Keratinocyte (primary cell): ENCODE measurements around the gene RRAGD. TPM values are rescaled to one million over a fixed set of nuclear protein-coding genes. Genes with fewer than 3 reads are reported as not detected.
"Not testable (repeated sequence)": the region's sequence is repeated elsewhere in the genome, so short reads cannot be mapped to it uniquely, and the experiment has no call there.

Experiments used
- DNase-seq: peaks from one replicate; pipeline ENCODE4 v3.0.0-alpha.2; 2011; ENCODE audit warnings: low read depth, missing footprints, low spot score
- FAIRE-seq: peaks from 2 replicates; lab custom pipeline; 2011; peaks lifted over from hg19 to GRCh38; lab: Jason Lieb, UNC
- H2AFZ ChIP-seq: 2 replicates; pipeline ENCODE4 v1.6.0; 2012; ENCODE audit warnings: low read length, control low read depth, inconsistent platforms; ENCODE audit not compliant: control insufficient read depth
- H3K27ac ChIP-seq: 2 replicates; pipeline ENCODE4 v1.5.1; 2011; ENCODE audit warnings: low read length; ENCODE audit not compliant: control insufficient read depth, insufficient read depth
- H3K27me3 ChIP-seq: 3 replicates; pipeline ENCODE4 v1.6.0; 2011; ENCODE audit warnings: low read length; ENCODE audit not compliant: control insufficient read depth, insufficient read depth; ENCODE audit errors: extremely low read depth
- H3K36me3 ChIP-seq, 2 experiments: 2 replicates in 1 of 2; 3 replicates in 1 of 2; pipeline ENCODE4 v1.5.1; 2011; ENCODE audit warnings: low read length in 2 of 2, mild to moderate bottlenecking in 1 of 2; ENCODE audit not compliant: control insufficient read depth in 2 of 2, insufficient read depth in 2 of 2; ENCODE audit errors: extremely low read depth in 1 of 2
- H3K4me1 ChIP-seq: 3 replicates; pipeline ENCODE4 v1.5.1; 2011; ENCODE audit warnings: low read length; ENCODE audit not compliant: control insufficient read depth, insufficient read depth; ENCODE audit errors: extremely low read depth
- H3K4me2 ChIP-seq: 3 replicates; pipeline ENCODE4 v1.6.0; 2011; ENCODE audit warnings: low read depth, low read length; ENCODE audit not compliant: control insufficient read depth, insufficient read depth; ENCODE audit errors: extremely low read depth
- H3K4me3 ChIP-seq, 3 experiments: fragments of 200-600 bp in 1 of 3; sonication (generic) in 1 of 3; 2 replicates in 2 of 3; 3 replicates in 1 of 3; pipeline ENCODE4 v1.5.1; 2011 to 2016; ENCODE audit warnings: low read length in 3 of 3, mild to moderate bottlenecking in 3 of 3, control low read depth in 2 of 3, inconsistent platforms in 1 of 3, low read depth in 1 of 3, mixed read lengths in 1 of 3, mixed run types in 1 of 3, moderate library complexity in 1 of 3; ENCODE audit not compliant: control insufficient read depth in 2 of 3, insufficient read depth in 2 of 3; ENCODE audit errors: extremely low read depth in 1 of 3
- H3K79me2 ChIP-seq: 2 replicates; pipeline ENCODE4 v1.6.0; 2012; ENCODE audit warnings: low read length; ENCODE audit not compliant: control insufficient read depth, insufficient read depth
- H3K9ac ChIP-seq: 3 replicates; pipeline ENCODE4 v1.6.0; 2011; ENCODE audit warnings: low read length; ENCODE audit not compliant: control insufficient read depth, insufficient read depth; ENCODE audit errors: extremely low read depth
- H3K9me1 ChIP-seq: 3 replicates; pipeline ENCODE4 v1.6.0; 2011; ENCODE audit warnings: low read length; ENCODE audit not compliant: control insufficient read depth, insufficient read depth; ENCODE audit errors: extremely low read depth
- H3K9me3 ChIP-seq: 2 replicates; pipeline ENCODE4 v1.5.1; 2012; ENCODE audit warnings: low read depth, low read length; ENCODE audit not compliant: control insufficient read depth
- H4K20me1 ChIP-seq: 3 replicates; pipeline ENCODE4 v1.6.0; 2011; ENCODE audit warnings: low read length; ENCODE audit not compliant: control insufficient read depth, insufficient read depth; ENCODE audit errors: extremely low read depth
- CTCF ChIP-seq, 3 experiments: IDR thresholded peaks in 1 of 3; conservative IDR thresholded peaks in 1 of 3; optimal IDR thresholded peaks in 1 of 3; 2 replicates in 2 of 3; 3 replicates in 1 of 3; pipeline versions ENCODE3 to v1.5.1; 2011; ENCODE audit warnings: low read length in 3 of 3, mild to moderate bottlenecking in 3 of 3, moderate library complexity in 2 of 3, control low read depth in 1 of 3, inconsistent platforms in 1 of 3; ENCODE audit not compliant: insufficient read depth in 2 of 3; ENCODE audit errors: extremely low read depth in 1 of 3
- EZH2 ChIP-seq: IDR thresholded peaks from one replicate; pipeline ENCODE4 v1.6.1; 2012; ENCODE audit warnings: inconsistent platforms, mild to moderate bottlenecking, low read length, moderate library complexity
- dilution Hi-C: fragments of 300-500 bp; cut with MboI; formaldehyde crosslinking; loops from one replicate; pipeline ENCODE4 v1.7.0; 2020; ENCODE audit warnings: low sequenced_read_pairs; ENCODE audit not compliant: extremely low pct_ligation_motif_present
- polyA plus RNA-seq, 5 experiments: library from polyadenylated mRNA; depleted of rRNA in 3 of 5; stranded (reverse) in 3 of 5; stranded (forward) in 1 of 5; unstranded in 1 of 5; fragments of >200 nt; gene quantifications; 1 replicate in 1 of 5; 2 replicates in 3 of 5; 3 replicates in 1 of 5; pipeline versions ENCODE4 v1.2.1 to v1.2.3, GENCODE V29; 2011 to 2012; ENCODE audit warnings: missing spikeins in 2 of 5, low read depth in 1 of 5, low replicate concordance in 1 of 5

The RRAGD gene
- polyA plus RNA-seq, 1 donor (not counting 4 experiments of a cell fraction or from before 2014, with no cell fraction given), result 0.18 TPM

- Histone ChIP-seq H3K4me3 (no peak overlapping the region), H3K4me1 (no peaks in the 10 kb centered on the region), H3K9me1 (no peaks in the 10 kb centered on the region), H3K9me3 (no peaks in the 10 kb centered on the region), H3K4me2 (no peak overlapping the region), H3K36me3 (no peaks in the 10 kb centered on the region), H3K27me3 (peaks cover 6% of the 10 kb centered on the region), H3K27ac (no peak overlapping the region), H3K9ac (no peak overlapping the region), H3K79me2 (no peaks in the 10 kb centered on the region), H2AFZ (no peak overlapping the region), H4K20me1 (no peaks in the 10 kb centered on the region)
- dilution Hi-C loops, result no loop called here
- FAIRE-seq (no peak), DNase-seq (no peak)
- TF ChIP-seq CTCF (optimal IDR thresholded peaks at IDR 0.05 in 1 of 3, IDR thresholded peaks at IDR 0.05 in 1 of 3, conservative IDR thresholded peaks at IDR 0.05 in 1 of 3; ENCODE audit: extremely low read depth in 1 of 3, insufficient read depth in 2 of 3, low read length in 3 of 3) (no peak), EZH2 (no peak)
Observed at GRCh38 chr6:89398762-89399525, 13.1 kb downstream of the RRAGD start.

GRCh38 chr6:89397884-89398283 is 14.2 kb downstream of the RRAGD start:
- H3K36me3 ChIP-seq, H3K79me2 ChIP-seq, DNase-seq, H3K27ac ChIP-seq, FAIRE-seq, H3K4me2 ChIP-seq, H4K20me1 ChIP-seq, H3K4me3 ChIP-seq, H3K9me3 ChIP-seq, dilution Hi-C loops, H2AFZ ChIP-seq, H3K9me1 ChIP-seq, H3K9ac ChIP-seq, H3K4me1 ChIP-seq: not testable (repeated sequence)
- peaks cover 13% of the 10 kb centered on the region for H3K27me3 ChIP-seq

GRCh38 chr6:89393659-89394058 is 18.4 kb downstream of the RRAGD start:
- peaks cover 9% of the 10 kb centered on the region for H3K27me3 ChIP-seq
- H3K36me3 ChIP-seq, result no peaks in the 10 kb centered on the region
- no peak overlapping the region for H2AFZ ChIP-seq
- no peaks in the 10 kb centered on the region for H3K79me2 ChIP-seq
- TF ChIP-seq EZH2 (no peak), CTCF (optimal IDR thresholded peaks at IDR 0.05 in 1 of 3, IDR thresholded peaks at IDR 0.05 in 1 of 3, conservative IDR thresholded peaks at IDR 0.05 in 1 of 3; ENCODE audit: extremely low read depth in 1 of 3, insufficient read depth in 2 of 3, low read length in 3 of 3) (no peak)
- no peak overlapping the region for H3K4me2 ChIP-seq
- no peak overlapping the region for H3K9ac ChIP-seq
- H3K4me3 ChIP-seq, result no peak overlapping the region
- no peak overlapping the region for H3K27ac ChIP-seq
- dilution Hi-C loops, result no loop called here
- DNase-seq (no peak), FAIRE-seq (no peak)
- H3K4me1 ChIP-seq, result no peaks in the 10 kb centered on the region
- H3K9me1 ChIP-seq, result no peaks in the 10 kb centered on the region
- H3K9me3 ChIP-seq, result no peaks in the 10 kb centered on the region
- H4K20me1 ChIP-seq, result no peaks in the 10 kb centered on the region
